ENCODE results near the gene KCNQ4.

- TF ChIP-seq POLR2A (IDR thresholded peaks at IDR 0.05; ENCODE audit: low read depth, low read length) = no peak
- TF ChIP-seq TAF1 (IDR thresholded peaks at IDR 0.05; ENCODE audit: borderline replicate concordance, low read depth, low read length) = no peak
- no peak for TF ChIP-seq POLR2AphosphoS5 (IDR thresholded peaks at IDR 0.05; ENCODE audit: low read depth, low read length)
Observed at GRCh38 chr1:40789661-40790430, 6.3 kb downstream of the KCNQ4 start.

All from GM12892 (cell line).